SK-N-SH (cell line): ENCODE results near the gene RSPH4A. TPM values are rescaled to one million over a fixed set of nuclear protein-coding genes. Genes with fewer than 3 reads are reported as not detected.

Experiments used
- CTCF ChIA-PET: fragments of 300-600, 350-600 bp; formaldehyde crosslinking; extraction: SDS; loops from one replicate; lab custom pipeline; 2021; lab: Yijun Ruan, JAX
- POLR2A ChIA-PET: fragments of 350-600 bp; sonication (Branson Sonifier 250); formaldehyde crosslinking; extraction: SDS; loops from one replicate; lab custom pipeline; 2020; ENCODE audit warnings: antibody characterized with exemption, inconsistent platforms; lab: Yijun Ruan, JAX
- DNase-seq: peaks from one replicate; pipeline ENCODE4 v3.0.0; 2012
- H2AFZ ChIP-seq: fragments of 200-600 bp; sonication (generic); 2 replicates; pipeline ENCODE4 v1.8.1; 2016; ENCODE audit warnings: antibody characterized with exemption, mild to moderate bottlenecking, low read depth
- H3F3A ChIP-seq: fragments of 200-600 bp; sonication (generic); replicated peaks from 2 replicates; pipeline ENCODE3; 2016; ENCODE audit warnings: antibody characterized with exemption, mild to moderate bottlenecking; ENCODE audit not compliant: insufficient read depth
- H3K27ac ChIP-seq, 2 experiments: fragments of 200-500 bp in 1 of 2; fragments of 200-600 bp in 1 of 2; sonication (Bioruptor generic) in 1 of 2; sonication (generic), shearing (Covaris generic) in 1 of 2; 2 replicates each; pipeline versions ENCODE4 v1.5.1 to v1.6.1; 2014 to 2016; ENCODE audit warnings: low read depth in 2 of 2, inconsistent platforms in 1 of 2, low read length in 1 of 2, mild to moderate bottlenecking in 1 of 2, mixed read lengths in 1 of 2
- H3K27me3 ChIP-seq: fragments of 200-600 bp; sonication (generic), shearing (Covaris generic); 2 replicates; pipeline ENCODE4 v1.6.1; 2016; ENCODE audit warnings: mixed run types; ENCODE audit not compliant: insufficient read depth
- H3K36me3 ChIP-seq, 2 experiments: fragments of 200-500 bp in 1 of 2; fragments of 200-600 bp in 1 of 2; sonication (Bioruptor generic) in 1 of 2; sonication (generic) in 1 of 2; replicated peaks in 1 of 2; 2 replicates each; pipeline versions ENCODE3 to v1.5.1; 2014 to 2016; ENCODE audit warnings: low read length in 1 of 2, mild to moderate bottlenecking in 1 of 2; ENCODE audit not compliant: insufficient read depth in 2 of 2, control insufficient read depth in 1 of 2
- H3K4me1 ChIP-seq, 2 experiments: fragments of 200-500 bp in 1 of 2; fragments of 200-600 bp in 1 of 2; sonication (Bioruptor generic) in 1 of 2; sonication (generic), shearing (Covaris generic) in 1 of 2; 2 replicates each; pipeline versions ENCODE4 v1.5.1 to v1.6.1; 2014 to 2016; ENCODE audit warnings: low read depth in 1 of 2, low read length in 1 of 2, mixed run types in 1 of 2; ENCODE audit not compliant: insufficient read depth in 2 of 2, control insufficient read depth in 1 of 2
- H3K4me2 ChIP-seq: fragments of 200-600 bp; sonication (generic), shearing (Covaris generic); 2 replicates; pipeline ENCODE4 v1.6.1; 2017; ENCODE audit warnings: mixed run types
- H3K4me3 ChIP-seq, 2 experiments: fragments of 200-500 bp in 1 of 2; fragments of 200-600 bp in 1 of 2; sonication (Bioruptor generic) in 1 of 2; sonication (generic), shearing (Covaris generic) in 1 of 2; 2 replicates each; pipeline versions ENCODE4 v1.5.1 to v1.8.1; 2014 to 2016; ENCODE audit warnings: low read depth in 2 of 2, inconsistent platforms in 1 of 2, low read length in 1 of 2, mild to moderate bottlenecking in 1 of 2, mixed read lengths in 1 of 2, moderate library complexity in 1 of 2
- H3K79me2 ChIP-seq: fragments of 200-600 bp; sonication (generic); 2 replicates; pipeline ENCODE4 v1.8.1; 2017; ENCODE audit warnings: mild to moderate bottlenecking; ENCODE audit not compliant: insufficient read depth
- H3K9ac ChIP-seq: fragments of 200-600 bp; sonication (generic); 2 replicates; pipeline ENCODE4 v1.6.1; 2017; ENCODE audit warnings: mixed run types
- H3K9me2 ChIP-seq: fragments of 200-600 bp; sonication (generic); 2 replicates; pipeline ENCODE4 v1.6.1; 2017; ENCODE audit warnings: mixed run types
- H3K9me3 ChIP-seq: fragments of 200-600 bp; sonication (generic); 2 replicates; pipeline ENCODE4 v1.6.1; 2017; ENCODE audit warnings: mixed run types, mild to moderate bottlenecking, moderate library complexity
- H4K20me1 ChIP-seq: fragments of 200-600 bp; sonication (generic); 2 replicates; pipeline ENCODE4 v1.6.1; 2017; ENCODE audit warnings: mild to moderate bottlenecking, mixed run types; ENCODE audit not compliant: insufficient read depth
- CHD2 ChIP-seq: fragments of 150-350 bp; IDR thresholded peaks from 2 replicates; pipeline ENCODE4 v1.6.1; 2018; ENCODE audit warnings: low read length; ENCODE audit not compliant: partially characterized antibody
- EP300 ChIP-seq, 2 experiments: IDR thresholded peaks; 2 replicates each; pipeline versions ENCODE4 v1.4.0 to v1.6.1; 2012; ENCODE audit warnings: borderline replicate concordance in 1 of 2, low read depth in 1 of 2, low read length in 1 of 2
- FOXJ3 ChIP-seq: sonication (generic); formaldehyde crosslinking; IDR thresholded peaks from 2 replicates; pipeline ENCODE4 v1.5.1; 2020; ENCODE audit warnings: mild to moderate bottlenecking, missing genetic modification reagents
- GATA2 ChIP-seq: sonication (generic); formaldehyde crosslinking; IDR thresholded peaks from 2 replicates; pipeline ENCODE4 v1.5.0; 2020; ENCODE audit warnings: mild to moderate bottlenecking, missing genetic modification reagents
- MXI1 ChIP-seq: IDR thresholded peaks from 2 replicates; pipeline ENCODE4 v1.6.1; 2012; ENCODE audit warnings: mild to moderate bottlenecking, low read depth, low read length, improper control_type of control experiment
- NRF1 ChIP-seq: IDR thresholded peaks from 2 replicates; pipeline ENCODE4 v1.6.1; 2012; ENCODE audit warnings: low read depth, mild to moderate bottlenecking, low read length
- RAD21 ChIP-seq: IDR thresholded peaks from 2 replicates; pipeline ENCODE4 v1.6.1; 2012; ENCODE audit warnings: mild to moderate bottlenecking, low read length
- RCOR1 ChIP-seq: fragments of 150-350 bp; IDR thresholded peaks from 2 replicates; pipeline ENCODE4 v1.6.1; 2017; ENCODE audit warnings: antibody characterized with exemption, low read length
- REST ChIP-seq: IDR thresholded peaks from 2 replicates; pipeline ENCODE4 v1.6.1; 2012; ENCODE audit warnings: mild to moderate bottlenecking, low read depth, low read length, moderate library complexity
- RFX5 ChIP-seq: IDR thresholded peaks from 2 replicates; pipeline ENCODE4 v1.6.1; 2012; ENCODE audit warnings: mild to moderate bottlenecking, improper control_type of control experiment, low read length
- RXRA ChIP-seq: IDR thresholded peaks from 2 replicates; pipeline ENCODE4 v1.4.0; 2012; ENCODE audit warnings: low read depth, mild to moderate bottlenecking, borderline replicate concordance
- SIN3A ChIP-seq: IDR thresholded peaks from 2 replicates; pipeline ENCODE4 v1.6.1; 2012; ENCODE audit warnings: low read depth, mild to moderate bottlenecking, low read length, moderate library complexity, borderline replicate concordance
- TCF12 ChIP-seq: IDR thresholded peaks from 2 replicates; pipeline ENCODE4 v1.4.0; 2012
- TEAD4 ChIP-seq: IDR thresholded peaks from 2 replicates; pipeline ENCODE4 v1.4.0; 2012; ENCODE audit warnings: mild to moderate bottlenecking, borderline replicate concordance; ENCODE audit not compliant: insufficient read depth
- USF1 ChIP-seq: IDR thresholded peaks from 2 replicates; pipeline ENCODE4 v1.4.0; 2012; ENCODE audit warnings: low read depth, borderline replicate concordance
- WGBS: methylation state at CpG from one replicate; pipeline ENCODE4 v1.1.6; 2017; ENCODE audit warnings: low lambda C conversion rate; 5-methylcytosine and 5-hydroxymethylcytosine counted together
- polyA plus RNA-seq, 3 experiments: library from polyadenylated mRNA; depleted of rRNA; stranded (reverse); fragments of >200 nt; gene quantifications; 2 replicates each; pipeline ENCODE4 v1.2.3, GENCODE V29; 2012
- TF ChIP-seq, protein P1 (sequence below): fragments of 200-600 bp; sonication (generic); IDR thresholded peaks from 2 replicates; pipeline ENCODE4 v1.6.1; 2017; ENCODE audit warnings: antibody characterized with exemption, mild to moderate bottlenecking, moderate library complexity
- TF ChIP-seq, protein P2 (sequence below): IDR thresholded peaks from 2 replicates; pipeline ENCODE4 v1.4.0; 2012; ENCODE audit warnings: low read depth, borderline replicate concordance
- TF ChIP-seq, protein P3 (sequence below): IDR thresholded peaks from 2 replicates; pipeline ENCODE4 v1.4.0; 2012; ENCODE audit warnings: low read depth
- TF ChIP-seq, protein P4 (sequence below): IDR thresholded peaks from 2 replicates; pipeline ENCODE4; 2012

RSPH4A gene
- polyA plus RNA-seq, 1 of the 3 experiments (the other 2 are of a cell fraction), result 0.30 TPM

GRCh38 chr6:116586738-116587137 lies 29.5 kb upstream of the RSPH4A start:
- 99% methylated on average over 2 of the region's 2 CpGs for WGBS
- Histone ChIP-seq H4K20me1 (no peaks in the 10 kb centered on the region), H3F3A (peaks cover 3% of the 10 kb centered on the region), H3K9me3 (no peaks in the 10 kb centered on the region), H3K4me3 (no peak overlapping the region), H3K27me3 (no peaks in the 10 kb centered on the region), H3K36me3 (peaks cover 75 to 86% of the 10 kb centered on the region in 2 experiments), H3K4me2 (no peak overlapping the region), H3K79me2 (peaks cover 13% of the 10 kb centered on the region; the same call in 1 of the 2 replicates), H3K4me1 (no peaks in the 10 kb centered on the region), H3K27ac (no peak overlapping the region), H3K9ac (no peak overlapping the region), H2AFZ (no peak overlapping the region), H3K9me2 (no peaks in the 10 kb centered on the region)
- ChIA-PET POLR2A (no interaction called here), CTCF (interaction anchor here (1.2 kb wide), 1 partner anchor 299 kb away, joined by 3 read pairs; no protein-coding TSS in a partner anchor)
- TF ChIP-seq GATA2 (CRISPR knock-in tag) (no peak), REST (no peak), SIN3A (no peak), USF1 (no peak), TCF12 (no peak), NRF1 (no peak), RXRA (no peak), RCOR1 (no peak), FOXJ3 (CRISPR knock-in tag) (no peak), RFX5 (no peak), TEAD4 (no peak), RAD21 (no peak), EP300 (IDR thresholded peaks at IDR 0.05; ENCODE audit: borderline replicate concordance in 1 of 2, low read depth in 1 of 2, low read length in 1 of 2) (no peak), MXI1 (no peak), CHD2 (no peak)
- TF ChIP-seq, protein P1, sequence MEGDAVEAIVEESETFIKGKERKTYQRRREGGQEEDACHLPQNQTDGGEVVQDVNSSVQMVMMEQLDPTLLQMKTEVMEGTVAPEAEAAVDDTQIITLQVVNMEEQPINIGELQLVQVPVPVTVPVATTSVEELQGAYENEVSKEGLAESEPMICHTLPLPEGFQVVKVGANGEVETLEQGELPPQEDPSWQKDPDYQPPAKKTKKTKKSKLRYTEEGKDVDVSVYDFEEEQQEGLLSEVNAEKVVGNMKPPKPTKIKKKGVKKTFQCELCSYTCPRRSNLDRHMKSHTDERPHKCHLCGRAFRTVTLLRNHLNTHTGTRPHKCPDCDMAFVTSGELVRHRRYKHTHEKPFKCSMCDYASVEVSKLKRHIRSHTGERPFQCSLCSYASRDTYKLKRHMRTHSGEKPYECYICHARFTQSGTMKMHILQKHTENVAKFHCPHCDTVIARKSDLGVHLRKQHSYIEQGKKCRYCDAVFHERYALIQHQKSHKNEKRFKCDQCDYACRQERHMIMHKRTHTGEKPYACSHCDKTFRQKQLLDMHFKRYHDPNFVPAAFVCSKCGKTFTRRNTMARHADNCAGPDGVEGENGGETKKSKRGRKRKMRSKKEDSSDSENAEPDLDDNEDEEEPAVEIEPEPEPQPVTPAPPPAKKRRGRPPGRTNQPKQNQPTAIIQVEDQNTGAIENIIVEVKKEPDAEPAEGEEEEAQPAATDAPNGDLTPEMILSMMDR, result no peak
- TF ChIP-seq, protein P2, sequence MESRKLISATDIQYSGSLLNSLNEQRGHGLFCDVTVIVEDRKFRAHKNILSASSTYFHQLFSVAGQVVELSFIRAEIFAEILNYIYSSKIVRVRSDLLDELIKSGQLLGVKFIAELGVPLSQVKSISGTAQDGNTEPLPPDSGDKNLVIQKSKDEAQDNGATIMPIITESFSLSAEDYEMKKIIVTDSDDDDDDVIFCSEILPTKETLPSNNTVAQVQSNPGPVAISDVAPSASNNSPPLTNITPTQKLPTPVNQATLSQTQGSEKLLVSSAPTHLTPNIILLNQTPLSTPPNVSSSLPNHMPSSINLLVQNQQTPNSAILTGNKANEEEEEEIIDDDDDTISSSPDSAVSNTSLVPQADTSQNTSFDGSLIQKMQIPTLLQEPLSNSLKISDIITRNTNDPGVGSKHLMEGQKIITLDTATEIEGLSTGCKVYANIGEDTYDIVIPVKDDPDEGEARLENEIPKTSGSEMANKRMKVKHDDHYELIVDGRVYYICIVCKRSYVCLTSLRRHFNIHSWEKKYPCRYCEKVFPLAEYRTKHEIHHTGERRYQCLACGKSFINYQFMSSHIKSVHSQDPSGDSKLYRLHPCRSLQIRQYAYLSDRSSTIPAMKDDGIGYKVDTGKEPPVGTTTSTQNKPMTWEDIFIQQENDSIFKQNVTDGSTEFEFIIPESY, result no peak
- TF ChIP-seq, protein P3, sequence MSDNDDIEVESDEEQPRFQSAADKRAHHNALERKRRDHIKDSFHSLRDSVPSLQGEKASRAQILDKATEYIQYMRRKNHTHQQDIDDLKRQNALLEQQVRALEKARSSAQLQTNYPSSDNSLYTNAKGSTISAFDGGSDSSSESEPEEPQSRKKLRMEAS, result no peak
- TF ChIP-seq, protein P4, sequence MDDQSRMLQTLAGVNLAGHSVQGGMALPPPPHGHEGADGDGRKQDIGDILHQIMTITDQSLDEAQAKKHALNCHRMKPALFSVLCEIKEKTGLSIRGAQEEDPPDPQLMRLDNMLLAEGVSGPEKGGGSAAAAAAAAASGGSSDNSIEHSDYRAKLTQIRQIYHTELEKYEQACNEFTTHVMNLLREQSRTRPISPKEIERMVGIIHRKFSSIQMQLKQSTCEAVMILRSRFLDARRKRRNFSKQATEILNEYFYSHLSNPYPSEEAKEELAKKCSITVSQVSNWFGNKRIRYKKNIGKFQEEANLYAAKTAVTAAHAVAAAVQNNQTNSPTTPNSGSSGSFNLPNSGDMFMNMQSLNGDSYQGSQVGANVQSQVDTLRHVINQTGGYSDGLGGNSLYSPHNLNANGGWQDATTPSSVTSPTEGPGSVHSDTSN, result no peak
- no peak for DNase-seq
